NB4 (cell line): Measurements from ENCODE around the gene DOCK6.

Experiments
- CTCF ChIP-seq: IDR thresholded peaks from one replicate; pipeline ENCODE4 v1.5.1; 2012; ENCODE audit warnings: low read depth, low read length
- MAX ChIP-seq: IDR thresholded peaks from 2 replicates; pipeline ENCODE4 v1.6.1; 2011; ENCODE audit warnings: low read depth, low read length

DNA sequence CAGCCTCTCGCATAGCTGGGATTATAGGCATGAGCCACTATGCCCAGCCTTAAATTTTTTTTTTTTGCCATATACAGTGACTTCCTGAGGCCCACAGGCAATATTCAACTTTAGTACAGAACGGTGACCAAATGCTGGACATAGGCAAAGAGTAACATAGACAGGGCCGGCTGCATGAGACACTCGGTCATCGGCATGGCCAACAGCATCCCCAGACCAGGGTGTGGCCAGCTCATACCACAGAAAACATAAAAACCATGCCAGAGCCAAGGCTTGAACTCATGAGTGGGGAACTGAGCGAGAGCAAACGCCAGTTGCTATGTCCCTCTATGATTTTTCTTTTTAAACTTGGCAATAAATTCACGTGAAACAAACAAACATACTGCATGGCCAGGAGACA, 82.0 kb downstream of the DOCK6 start:
- TF ChIP-seq MAX (no peak), CTCF (no peak)
